GM18517 (cell line): ENCODE data around the gene UBL3.

ENCODE experiments used
- ATAC-seq: cut with Tn5 transposase; IDR thresholded peaks from one replicate; pipeline ENCODE4 v1.9.1; 2021; ENCODE audit warnings: mild to moderate bottlenecking, moderate library complexity; ENCODE audit not compliant: unreplicated experiment

Gene UBL3

DNA sequence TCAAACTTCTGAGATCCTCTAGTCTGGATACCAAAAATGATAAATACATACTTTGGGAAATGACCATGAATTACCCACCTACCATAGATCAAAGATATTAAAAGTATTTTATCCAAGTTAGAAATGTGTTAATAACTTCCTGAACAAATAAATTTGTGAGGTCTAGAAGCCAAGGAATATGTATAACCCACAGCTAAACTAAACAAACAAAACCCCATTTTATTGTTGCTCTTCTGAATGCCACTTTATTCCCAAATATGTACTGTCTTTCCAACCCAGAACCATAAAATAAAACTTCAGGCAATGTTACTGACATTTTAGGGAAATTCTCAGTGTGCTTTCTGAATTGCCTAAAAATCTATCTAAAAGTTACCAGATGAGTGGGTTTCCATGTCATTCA lies 35.1 kb downstream of the UBL3 start:
- no peak for ATAC-seq

DNA sequence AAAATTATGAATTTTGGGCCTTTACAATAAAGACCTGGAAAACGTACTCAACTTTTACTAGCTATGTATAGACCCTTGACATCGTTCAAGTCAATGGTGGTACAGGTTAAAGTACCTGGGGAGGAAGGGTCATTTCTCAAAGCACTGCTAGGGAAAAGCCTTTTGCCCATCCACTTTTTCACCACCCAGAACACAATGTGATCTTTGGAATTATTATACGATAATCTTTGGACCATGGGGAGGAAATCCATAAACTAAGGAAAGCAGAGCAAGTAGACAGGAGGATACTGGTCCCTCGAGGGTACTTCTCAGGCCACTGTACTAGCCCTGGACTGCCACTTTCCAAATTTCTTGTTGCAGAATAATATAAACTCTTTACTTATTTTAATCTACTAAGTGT lies 39.5 kb downstream of the UBL3 start:
- ATAC-seq = no peak

DNA sequence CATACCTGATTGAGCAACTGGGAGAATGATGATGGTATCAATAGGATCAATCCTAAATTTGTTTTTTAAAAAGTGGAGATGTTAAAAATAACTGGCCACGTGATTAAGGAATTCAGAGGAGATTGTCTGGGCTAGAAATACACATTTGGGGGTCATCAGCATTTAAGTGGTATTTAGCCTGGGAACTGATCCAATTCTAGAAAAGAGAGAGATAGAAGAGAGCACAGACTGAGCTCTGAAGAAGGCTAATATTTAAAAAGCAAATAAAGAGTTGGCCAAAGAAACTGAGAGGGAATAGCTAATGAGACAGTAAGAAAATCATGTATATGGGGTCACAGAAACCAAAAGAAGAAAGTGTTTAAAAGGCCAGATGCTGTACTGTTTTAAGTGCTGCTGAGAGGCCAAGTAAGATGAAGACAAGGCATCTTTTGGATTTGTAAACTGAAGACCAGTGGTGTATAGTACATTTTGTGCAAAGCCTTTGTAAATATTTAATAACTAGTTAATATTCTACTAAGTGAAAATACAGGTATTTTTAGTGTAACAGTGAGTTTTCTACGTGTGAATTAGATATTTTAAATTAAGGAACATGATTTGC lies 40.2 kb downstream of the UBL3 start:
- peak; percentile 72 for ATAC-seq

DNA sequence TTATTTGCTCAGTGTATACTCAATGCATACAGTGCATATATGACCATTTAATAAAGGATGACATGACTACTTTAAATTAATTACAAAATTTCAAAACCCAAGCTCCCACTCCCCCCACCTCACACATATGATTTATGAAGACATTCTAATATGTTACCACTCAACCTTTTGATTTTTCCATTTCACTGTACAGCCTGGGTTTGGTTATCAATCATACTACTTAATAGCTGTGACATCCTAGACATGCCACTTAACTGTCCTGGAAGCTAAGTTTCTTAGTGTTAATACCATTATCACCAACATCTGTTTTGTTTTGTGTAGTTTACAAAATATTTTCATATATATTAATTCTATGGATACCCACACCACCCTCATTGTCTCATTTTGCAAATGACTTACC lies 42.2 kb downstream of the UBL3 start:
- ATAC-seq = no peak

DNA sequence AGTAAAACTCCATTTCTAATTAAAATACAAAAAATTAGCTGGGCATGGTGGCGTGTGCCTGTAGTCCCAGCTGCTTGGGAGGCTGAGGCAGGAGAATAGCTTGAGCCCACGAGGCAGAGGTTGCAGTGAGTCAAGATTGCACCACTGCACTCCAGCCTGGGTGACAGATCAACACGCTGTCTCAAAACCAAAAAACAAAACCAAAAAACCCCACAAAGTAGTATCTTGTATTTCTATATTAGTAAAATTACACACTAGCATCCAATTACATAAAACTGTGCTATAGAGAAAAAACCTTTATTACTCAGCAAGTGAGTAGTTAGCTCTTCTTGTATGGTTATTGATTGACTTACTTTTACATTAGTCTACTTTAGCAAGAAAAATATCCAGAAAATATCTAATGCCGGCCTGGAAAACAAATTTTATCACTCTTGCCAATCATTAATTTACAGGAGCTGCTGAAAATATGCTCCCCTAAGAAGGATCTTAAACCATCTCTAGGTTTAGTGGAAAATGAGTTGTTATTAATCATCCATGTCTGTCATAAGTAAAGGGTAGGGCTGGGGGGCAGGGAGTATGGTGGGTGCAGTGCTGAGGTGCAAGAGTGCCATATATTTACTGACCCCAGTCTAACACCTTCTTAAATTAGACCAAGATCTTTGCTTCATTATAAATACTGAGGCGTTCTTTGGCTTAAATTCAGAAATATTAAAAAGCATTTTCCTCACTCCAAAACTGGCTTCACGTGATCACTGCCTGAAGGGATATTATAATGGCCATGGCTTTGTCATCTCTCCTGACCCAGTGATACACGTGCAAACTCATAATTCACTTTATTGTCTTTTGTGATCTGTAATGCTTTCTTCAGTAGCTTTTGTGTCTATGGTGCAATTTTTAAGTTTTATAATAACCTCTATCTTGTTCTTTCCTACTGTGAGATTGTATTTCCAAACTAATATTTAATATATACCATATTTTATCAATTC lies 44.1 kb downstream of the UBL3 start:
- ATAC-seq = no peak

DNA sequence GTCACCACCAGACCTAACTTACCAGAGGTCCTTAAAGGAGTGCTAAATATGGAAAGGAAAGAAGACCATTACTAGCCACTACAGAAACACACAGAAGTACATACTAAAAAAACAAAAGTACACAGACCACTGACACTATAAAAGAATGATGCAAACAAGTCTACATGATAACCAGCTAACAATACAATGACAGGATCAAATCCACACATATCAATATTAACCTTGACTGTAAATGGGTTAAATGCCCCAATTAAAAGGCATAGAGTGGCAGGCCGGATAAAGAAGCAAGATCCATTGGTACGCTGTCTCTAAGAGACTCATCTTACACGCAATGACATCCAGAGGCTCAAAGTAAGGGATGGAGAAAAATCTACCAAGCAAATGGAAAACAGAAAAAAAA lies 47.2 kb downstream of the UBL3 start:
- ATAC-seq = no peak

DNA sequence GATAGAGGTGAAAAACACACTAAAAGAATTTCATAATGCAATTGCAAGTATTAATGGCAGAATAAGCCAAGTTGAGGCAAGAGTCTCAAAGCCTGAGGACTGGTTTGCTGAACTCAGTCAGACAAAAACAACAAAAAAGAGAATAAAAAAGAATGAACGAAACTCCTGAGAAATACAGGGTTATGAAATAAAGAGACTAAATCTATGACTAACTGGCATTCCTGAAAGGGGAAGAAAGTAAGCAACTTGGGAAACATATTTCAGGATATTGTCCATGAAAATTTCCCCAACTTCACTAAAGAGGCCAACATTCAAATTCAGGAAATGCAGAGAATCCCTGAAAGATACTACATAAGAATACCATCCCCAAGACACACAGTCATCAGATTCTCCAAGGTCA lies 47.8 kb downstream of the UBL3 start:
- no peak for ATAC-seq

DNA sequence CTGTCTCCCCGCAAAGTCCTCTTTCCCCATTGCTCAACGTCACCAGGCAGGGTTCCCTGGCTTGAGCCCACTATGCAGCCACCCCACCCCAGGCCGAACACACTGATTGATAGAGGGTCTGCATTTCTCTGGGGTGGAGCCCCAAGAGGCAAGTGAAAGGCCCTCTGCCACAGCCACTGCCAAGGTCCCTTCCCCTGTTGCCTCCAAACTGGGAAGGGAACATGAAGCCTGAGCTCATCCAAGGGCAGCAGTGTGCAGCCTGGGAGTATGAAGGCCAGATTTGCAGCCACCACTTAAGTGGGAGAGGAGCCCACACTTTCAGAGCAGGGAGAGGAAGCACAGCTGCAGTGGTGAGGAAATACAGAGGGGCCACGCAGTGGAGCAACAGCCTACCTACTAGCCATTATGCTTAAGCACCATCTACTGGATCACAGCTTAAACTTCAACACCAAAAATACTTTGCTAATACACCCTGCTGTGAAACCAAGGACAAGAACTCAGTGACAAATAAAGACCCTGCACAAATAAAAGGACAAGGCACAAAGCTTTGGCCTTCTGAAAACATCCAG lies 48.6 kb downstream of the UBL3 start:
- ATAC-seq = no peak

DNA sequence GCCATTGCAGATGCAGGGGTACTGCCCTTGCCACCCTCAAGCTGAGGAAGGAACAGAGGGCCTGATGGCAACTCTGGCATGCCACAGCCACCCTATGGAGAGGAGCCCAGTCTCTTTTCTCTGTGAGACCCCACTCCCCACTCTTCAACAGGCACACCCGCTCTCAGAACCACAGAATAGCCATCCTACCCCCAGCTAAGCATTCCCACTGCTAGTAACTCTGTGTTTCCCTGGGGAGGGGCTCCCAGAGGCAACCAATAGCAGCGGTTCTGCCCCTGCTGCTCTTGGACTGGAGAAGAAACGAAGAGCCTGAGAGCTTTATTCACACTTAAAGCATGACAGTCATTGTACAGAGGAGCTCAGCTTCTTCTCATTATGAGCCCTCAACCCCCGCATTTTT lies 49.3 kb downstream of the UBL3 start:
- ATAC-seq = no peak

DNA sequence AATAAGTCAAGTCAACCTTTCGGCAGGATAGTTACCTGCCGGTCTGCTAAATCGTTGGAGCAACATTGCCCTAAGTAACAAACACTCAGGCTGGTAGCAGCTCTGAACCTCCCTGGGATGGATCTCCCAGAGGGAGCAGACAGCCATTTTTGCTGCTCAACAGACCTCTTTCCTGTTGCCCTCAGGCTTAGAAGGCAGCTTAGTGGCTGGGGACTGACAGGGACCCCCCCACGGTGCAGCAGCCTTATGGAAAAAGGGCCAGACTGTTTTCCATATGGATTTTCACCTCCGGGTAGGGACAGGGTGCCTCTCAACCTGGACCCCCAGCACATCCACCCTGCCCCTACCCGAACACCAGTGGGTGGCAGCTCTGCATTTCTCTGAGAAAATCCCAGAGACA lies 49.7 kb downstream of the UBL3 start:
- ATAC-seq = no peak

DNA sequence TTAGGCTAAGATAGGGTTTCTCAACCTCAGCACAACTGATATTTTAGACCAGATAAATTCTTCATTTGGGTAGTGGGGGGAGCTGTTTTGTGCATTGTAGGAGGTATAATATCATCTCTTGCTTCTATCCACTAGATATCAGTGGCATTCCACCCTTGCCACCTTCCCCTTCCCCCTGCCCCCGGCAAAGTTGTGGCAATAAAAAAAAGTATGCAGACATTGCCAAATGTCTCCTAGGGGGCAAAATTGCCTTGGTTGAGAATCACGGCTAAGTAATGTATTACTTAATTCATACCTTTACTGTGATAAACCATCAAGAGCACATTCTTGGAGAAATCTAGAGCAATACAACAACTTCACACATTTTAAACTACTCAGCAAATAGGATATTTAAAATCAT lies 51.4 kb downstream of the UBL3 start:
- no peak for ATAC-seq

DNA sequence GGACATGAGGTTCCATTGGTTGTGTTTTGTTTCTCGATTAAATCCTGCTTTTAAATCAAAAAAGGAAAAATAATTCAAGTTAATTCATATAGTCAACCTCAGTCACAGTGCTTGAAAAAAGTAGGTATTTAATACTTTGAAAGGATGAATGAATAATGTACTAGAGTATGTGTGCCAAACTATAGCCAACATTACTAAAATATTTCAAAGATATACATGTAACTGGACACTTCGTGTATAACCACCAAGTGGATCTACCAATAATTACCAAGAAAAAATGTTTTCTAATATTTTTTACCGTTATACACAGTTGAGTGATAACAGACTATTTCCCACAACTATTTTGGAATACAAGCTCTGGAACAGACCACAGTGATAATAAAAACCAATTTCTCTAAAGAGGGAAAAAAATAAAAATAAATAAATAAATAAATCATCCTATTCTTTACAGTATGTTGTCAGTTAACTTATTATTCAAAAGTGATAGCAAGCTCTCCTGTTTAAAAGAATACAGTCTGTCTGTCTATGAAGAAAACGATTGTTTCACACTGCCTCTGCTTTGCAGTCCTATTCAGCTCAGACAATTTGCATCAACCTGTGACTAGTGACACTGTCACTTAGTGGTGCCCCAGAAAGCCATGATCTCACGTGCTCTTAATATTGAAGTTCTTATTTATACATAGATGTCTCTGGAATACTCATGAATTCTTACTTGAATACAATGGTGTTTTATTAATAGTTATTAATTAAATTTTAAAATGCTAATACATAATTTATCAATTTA lies 58.2 kb downstream of the UBL3 start:
- no peak for ATAC-seq

DNA sequence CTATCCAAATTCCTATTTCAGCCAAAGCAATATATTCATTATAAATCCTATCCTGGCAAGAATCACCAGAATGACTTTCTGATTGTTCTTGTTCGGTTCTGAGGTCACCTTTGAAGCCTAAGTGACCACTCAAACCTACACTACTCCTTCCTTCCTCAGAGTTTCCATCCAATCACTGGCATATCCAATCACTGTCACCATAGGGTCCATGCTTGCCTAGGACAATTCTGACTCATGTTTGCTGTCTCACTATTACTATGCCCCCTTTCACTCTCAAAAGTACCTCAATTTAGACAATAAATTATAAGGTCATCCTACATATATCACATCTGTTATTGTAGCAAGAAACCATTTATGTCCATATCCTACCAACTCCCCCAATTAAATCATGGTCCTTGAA lies 58.9 kb downstream of the UBL3 start:
- ATAC-seq = no peak

DNA sequence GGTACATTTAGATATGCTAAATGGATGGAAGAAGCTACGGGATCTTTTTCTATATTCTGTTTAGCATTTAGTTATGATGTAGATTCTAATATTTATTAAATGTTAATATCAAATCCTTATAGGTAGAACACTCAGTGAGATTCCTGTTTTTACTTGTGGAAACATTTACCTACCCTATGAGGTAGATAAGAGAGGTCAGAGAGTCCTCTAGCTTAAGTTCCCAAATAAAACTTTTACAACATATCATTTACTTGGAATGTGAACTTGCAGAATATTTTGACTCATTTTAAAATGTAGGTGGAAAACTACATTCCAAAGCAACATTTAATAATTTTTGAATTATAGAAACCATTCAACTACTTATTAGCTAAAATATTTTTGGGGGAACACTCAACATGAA lies 63.7 kb downstream of the UBL3 start:
- ATAC-seq = no peak

DNA sequence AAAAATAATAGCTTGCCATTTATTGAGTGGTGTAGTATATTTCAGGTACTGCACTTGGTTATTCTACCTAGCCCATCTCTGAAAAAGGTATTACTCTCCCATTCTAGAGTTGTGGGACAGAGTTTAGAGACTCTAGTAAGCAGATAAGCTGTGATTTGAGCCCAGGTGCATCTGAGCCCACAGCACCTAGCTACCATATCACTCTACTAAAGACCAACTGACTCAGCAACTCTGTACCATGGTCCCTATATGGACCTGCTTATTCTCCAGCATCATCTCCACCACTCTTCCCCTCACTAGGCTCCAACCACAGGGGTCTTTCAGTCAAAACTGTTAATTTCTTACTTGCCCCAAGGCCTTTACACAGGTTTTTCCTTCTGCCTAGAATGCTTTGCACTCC lies 64.4 kb downstream of the UBL3 start:
- ATAC-seq = no peak

DNA sequence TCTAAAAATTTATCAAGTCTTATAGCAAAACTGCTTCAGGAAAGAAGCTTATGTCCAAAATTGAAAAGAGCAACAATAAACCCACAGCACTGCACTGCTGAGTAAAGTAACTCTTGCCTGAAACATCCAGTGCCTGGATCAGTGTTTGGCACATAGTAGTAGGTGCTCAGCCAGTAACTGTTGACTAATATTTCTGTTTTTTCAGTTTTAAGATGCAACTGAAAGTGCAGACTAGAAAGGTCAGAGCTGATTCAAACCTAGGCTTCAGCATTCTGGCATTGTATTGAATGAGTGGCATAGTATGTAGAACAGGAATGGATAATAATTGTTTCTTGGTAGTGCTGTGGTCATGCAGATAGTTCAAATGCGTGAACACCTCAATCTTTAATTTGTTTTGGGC lies 67.6 kb downstream of the UBL3 start:
- no peak for ATAC-seq

DNA sequence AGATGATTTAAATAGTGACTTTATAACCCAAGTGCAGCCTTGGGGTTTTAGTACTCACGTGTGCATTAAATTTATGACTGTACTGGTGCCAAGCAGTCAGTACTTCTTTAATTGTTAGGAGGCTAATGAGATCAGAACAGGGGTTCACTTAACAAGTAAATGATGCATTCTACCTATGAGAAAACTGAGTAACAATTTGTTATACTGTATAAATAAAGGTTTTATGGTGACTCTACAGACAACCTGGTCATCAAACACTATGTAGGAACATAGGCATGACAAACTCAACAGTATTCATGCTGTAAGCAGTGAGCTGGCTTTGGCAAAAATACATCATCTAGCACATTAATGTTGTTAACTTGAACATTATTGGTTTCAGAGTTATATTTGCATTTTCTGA lies 75.6 kb downstream of the UBL3 start:
- no peak for ATAC-seq

DNA sequence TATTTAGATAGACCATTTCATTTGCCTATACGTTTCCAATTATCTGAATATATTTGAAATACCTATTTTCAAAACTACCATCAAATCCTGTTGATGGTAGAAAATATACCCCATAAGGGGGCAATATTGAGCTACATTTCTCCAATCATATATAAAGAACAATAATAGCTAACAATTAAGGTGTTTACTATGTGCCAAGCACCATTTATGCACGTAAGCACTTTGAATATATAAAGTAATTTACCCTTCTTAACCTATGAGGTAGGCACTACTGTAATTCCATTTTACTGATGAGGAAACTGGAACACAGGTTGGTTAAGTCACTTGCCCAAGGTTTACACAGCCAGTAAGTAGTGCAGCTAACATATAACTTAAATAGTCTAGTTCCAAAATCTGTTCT lies 79.2 kb downstream of the UBL3 start:
- ATAC-seq = no peak

DNA sequence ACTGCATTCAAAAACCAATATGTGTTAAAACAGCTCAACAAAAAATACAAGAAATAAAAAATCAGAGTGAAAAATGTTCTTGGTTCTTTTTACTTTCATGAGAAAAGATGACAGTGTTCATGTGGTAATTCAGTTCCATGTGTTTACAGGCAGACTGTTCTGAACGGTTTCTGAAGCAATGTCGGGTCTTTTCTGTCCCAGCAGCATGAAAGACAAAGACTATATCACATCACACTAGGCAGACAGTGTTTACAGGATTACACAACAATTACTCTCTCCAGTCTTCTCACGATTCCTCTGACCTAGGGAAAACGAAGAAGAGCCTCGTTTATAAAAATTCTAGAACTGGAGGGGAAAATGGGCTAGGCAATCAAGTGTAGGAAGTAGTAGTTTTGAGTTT lies 83.4 kb downstream of the UBL3 start:
- ATAC-seq = no peak

DNA sequence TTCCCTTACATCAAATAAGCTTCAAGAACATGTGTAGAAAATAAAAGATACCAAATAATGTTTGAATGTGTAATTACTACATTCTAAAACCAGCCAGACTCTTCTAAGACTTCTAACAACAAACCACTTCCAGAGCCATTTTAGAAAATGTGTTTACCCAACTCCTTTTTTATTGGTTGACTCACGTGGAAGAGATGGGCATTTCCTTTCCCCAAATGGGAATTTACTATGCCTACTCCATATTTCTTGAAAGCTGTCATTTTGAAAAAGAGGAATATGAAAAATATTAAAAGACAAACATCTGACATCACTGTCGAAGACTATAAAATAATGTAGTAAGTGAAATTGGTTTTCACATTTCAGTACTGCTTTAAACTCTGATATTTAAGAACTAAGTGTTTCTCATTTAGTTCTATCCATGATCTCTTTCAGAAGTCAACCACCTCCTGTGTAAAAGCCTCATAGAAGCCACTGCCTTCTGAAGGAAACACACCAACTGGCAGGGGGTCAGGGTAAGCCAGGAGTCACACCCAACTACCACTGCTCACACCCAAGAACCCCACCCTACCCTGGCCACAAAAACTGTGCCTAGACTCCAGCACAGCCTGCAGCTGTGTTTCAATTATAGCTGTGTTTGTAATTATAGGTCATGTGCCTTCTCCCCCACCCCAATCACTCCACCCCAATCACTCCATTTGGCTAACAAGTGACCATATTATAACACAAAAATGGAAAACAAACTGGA lies 86.8 kb downstream of the UBL3 start:
- ATAC-seq = no peak

DNA sequence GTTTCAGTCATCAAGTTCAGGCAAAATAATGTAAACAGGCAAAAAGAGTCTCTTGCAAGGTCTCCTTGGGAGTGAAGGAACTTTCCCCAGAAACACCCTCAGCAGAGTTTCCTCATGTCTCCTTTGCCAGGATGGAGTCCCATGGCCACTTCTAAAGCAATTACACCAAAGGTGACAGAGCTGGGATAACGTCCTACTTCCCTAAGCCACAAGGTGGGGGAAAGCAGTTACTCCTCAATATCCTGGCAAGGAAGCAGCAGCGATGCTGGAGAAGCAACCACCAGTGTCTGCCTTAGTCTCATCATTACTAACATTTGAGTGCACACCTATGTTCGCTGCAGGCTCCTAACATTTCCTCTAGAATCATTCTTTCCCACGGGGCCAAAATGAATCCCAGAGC lies 88.6 kb downstream of the UBL3 start:
- no peak for ATAC-seq
